ENCODE measurements around the gene ITSN1.

GRCh38 chr21:33684068-33684467, 41.8 kb downstream of the ITSN1 start:
- TF ChIP-seq, protein P1, sequence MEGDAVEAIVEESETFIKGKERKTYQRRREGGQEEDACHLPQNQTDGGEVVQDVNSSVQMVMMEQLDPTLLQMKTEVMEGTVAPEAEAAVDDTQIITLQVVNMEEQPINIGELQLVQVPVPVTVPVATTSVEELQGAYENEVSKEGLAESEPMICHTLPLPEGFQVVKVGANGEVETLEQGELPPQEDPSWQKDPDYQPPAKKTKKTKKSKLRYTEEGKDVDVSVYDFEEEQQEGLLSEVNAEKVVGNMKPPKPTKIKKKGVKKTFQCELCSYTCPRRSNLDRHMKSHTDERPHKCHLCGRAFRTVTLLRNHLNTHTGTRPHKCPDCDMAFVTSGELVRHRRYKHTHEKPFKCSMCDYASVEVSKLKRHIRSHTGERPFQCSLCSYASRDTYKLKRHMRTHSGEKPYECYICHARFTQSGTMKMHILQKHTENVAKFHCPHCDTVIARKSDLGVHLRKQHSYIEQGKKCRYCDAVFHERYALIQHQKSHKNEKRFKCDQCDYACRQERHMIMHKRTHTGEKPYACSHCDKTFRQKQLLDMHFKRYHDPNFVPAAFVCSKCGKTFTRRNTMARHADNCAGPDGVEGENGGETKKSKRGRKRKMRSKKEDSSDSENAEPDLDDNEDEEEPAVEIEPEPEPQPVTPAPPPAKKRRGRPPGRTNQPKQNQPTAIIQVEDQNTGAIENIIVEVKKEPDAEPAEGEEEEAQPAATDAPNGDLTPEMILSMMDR (IDR thresholded peaks at IDR 0.05), result no peak
- no peak for TF ChIP-seq POLR2A (IDR thresholded peaks at IDR 0.05)
